Thyroid gland (tissue), 4 donors: ENCODE measurements around the gene PELI1. TPM values are rescaled to one million over a fixed set of nuclear protein-coding genes. Genes with fewer than 3 reads are reported as not detected.

Experiments
- DNase-seq, 2 donors: peaks; one replicate each; pipeline ENCODE4 v3.0.0-alpha.2; 2019
- H3K27ac ChIP-seq, 3 donors: fragments of 200-600 bp; sonication (generic); 1 replicate in 2 of 3; 2 replicates in 1 of 3; pipeline ENCODE4 v1.5.1; 2016 to 2019; ENCODE audit warnings: mild to moderate bottlenecking in 1 of 3, moderate library complexity in 1 of 3
- H3K27me3 ChIP-seq: fragments of 200-600 bp; sonication (generic); one replicate; pipeline ENCODE4 v1.5.1; 2019
- H3K36me3 ChIP-seq, 2 donors: fragments of 200-600 bp; sonication (generic); one replicate each; pipeline ENCODE4 v1.5.1; 2016 to 2019
- H3K4me1 ChIP-seq, 2 donors: fragments of 200-600 bp; sonication (generic); one replicate each; pipeline ENCODE4 v1.5.1; 2017 to 2019
- H3K4me3 ChIP-seq, 3 donors: fragments of 200-600 bp; sonication (generic); replicated peaks in 1 of 3; 1 replicate in 2 of 3; 2 replicates in 1 of 3; pipeline ENCODE4 v1.5.1; 2016; ENCODE audit warnings: mild to moderate bottlenecking in 1 of 3
- H3K9me3 ChIP-seq: fragments of 200-600 bp; sonication (generic); one replicate; pipeline ENCODE4 v1.5.1; 2017
- POLR2A ChIP-seq, 2 donors: fragments of 450-650 bp; IDR thresholded peaks; one replicate each; pipeline ENCODE4 v1.6.1; 2017; ENCODE audit warnings: antibody characterized with exemption in 2 of 2, mild to moderate bottlenecking in 2 of 2, moderate library complexity in 1 of 2
- WGBS, 2 donors: methylation state at CpG; one replicate each; pipeline ENCODE4 v1.1.5; 2017; 5-methylcytosine and 5-hydroxymethylcytosine counted together
- intact Hi-C: fragments of 100-400 bp; cut with DNase I; formaldehyde crosslinking; loops from one replicate; pipeline ENCODE4 v1.15.1; 2023
- total RNA-seq, 4 donors: library from RNA; depleted of rRNA; stranded (reverse); fragments of >200 nt; gene quantifications; one replicate each; pipeline ENCODE4 v1.2.3, GENCODE V29; 2016
- TF ChIP-seq, protein P1 (sequence below), 6 experiments: fragments of 200-600 bp in 3 of 6; fragments of 450-650 bp in 3 of 6; sonication (generic) in 3 of 6; IDR thresholded peaks; one replicate each; pipeline ENCODE4 v1.5.1; 2016 to 2019; ENCODE audit warnings: antibody characterized with exemption in 6 of 6, mild to moderate bottlenecking in 2 of 6, inconsistent platforms in 1 of 6, moderate library complexity in 1 of 6

Gene PELI1
- total RNA-seq, 4 donors from 2014 or later = 5.2 to 17.1 (median 11.4) TPM

DNA sequence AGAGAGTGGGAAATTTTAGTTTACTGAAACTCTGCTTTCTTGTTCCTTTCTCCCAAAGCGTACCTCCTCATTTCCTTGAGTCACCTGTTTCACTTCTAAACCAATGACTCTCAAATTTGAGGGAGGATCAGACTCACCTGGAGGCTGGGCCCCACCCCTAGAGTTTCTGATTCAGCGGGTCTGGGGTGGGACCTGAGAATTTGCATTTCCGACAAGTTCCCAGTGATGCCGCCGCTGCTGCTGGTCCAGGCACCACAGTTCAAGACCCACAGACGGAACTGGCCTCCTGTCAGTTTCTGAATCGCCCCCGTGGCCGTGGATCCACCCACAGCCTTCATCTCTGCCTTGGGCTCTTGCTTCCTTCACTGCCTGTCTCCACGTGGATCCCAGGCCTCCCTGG is 44.9 kb upstream of the PELI1 start:
- no peaks in the 10 kb centered on the region for H3K9me3 ChIP-seq
- whole genome bisulfite sequencing, 2 donors = 83 to 92% methylated on average over 10 of the region's 10 CpGs
- intact Hi-C loops = no loop called here

DNA sequence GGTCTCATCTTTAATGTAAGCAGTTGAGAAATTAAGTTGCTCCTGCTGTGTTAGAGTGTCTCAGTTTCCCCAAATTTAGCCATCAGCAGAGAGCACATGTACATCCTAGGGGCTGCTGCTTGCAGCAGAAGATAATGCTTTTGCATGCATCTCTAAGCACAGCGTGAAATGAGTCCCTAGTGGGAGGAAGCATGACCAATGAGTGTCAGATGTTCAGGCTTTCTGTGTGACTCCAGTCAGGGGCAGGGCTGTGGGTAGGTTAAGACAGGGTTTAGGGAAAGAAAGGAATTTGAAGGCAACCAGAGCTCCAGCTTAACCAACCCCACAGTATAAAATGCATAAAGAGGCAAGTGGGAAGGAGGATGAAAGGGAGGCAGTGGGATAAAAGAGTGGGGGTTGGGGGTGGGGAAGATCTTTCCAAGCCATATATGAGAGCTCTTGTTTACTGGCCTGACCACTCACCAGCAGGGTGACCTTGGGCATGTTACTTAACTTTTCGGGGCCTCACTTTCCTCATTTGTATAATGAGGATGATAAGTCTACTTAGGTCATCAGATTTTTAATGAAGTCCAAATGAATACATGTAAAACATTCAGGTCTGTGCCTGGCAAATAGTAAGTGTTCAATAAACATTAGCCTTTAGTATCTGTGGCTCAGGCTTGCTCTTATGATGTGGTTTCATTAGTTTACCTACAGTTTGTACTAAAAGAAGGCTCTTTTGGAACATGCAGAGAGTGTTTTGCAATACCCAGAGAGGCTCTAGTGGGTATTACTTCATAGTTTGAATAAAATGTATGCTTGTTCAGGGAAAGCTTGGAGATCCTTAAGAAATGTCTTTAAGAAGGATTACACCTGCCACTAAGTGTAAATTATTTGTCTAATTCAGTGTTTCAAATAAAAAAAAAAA is 42.7 kb upstream of the PELI1 start:
- intact Hi-C loops = no loop called here
- no peak for DNase-seq
- WGBS, 2 donors = 72 to 82% methylated on average over 2 of the region's 2 CpGs

More for the DNA sequence above, 44.9 kb upstream of the PELI1 start:
- no peak for DNase-seq
- TF ChIP-seq POLR2A (IDR thresholded peaks at IDR 0.05) = no peak
- TF ChIP-seq, protein P1, sequence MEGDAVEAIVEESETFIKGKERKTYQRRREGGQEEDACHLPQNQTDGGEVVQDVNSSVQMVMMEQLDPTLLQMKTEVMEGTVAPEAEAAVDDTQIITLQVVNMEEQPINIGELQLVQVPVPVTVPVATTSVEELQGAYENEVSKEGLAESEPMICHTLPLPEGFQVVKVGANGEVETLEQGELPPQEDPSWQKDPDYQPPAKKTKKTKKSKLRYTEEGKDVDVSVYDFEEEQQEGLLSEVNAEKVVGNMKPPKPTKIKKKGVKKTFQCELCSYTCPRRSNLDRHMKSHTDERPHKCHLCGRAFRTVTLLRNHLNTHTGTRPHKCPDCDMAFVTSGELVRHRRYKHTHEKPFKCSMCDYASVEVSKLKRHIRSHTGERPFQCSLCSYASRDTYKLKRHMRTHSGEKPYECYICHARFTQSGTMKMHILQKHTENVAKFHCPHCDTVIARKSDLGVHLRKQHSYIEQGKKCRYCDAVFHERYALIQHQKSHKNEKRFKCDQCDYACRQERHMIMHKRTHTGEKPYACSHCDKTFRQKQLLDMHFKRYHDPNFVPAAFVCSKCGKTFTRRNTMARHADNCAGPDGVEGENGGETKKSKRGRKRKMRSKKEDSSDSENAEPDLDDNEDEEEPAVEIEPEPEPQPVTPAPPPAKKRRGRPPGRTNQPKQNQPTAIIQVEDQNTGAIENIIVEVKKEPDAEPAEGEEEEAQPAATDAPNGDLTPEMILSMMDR (IDR thresholded peaks at IDR 0.05) = no peak
- no peaks in the 10 kb centered on the region for H3K36me3 ChIP-seq
- H3K27ac ChIP-seq = no peak overlapping the region
- no peaks in the 10 kb centered on the region for H3K27me3 ChIP-seq
- no peaks in the 10 kb centered on the region for H3K4me1 ChIP-seq
- no peak overlapping the region for H3K4me3 ChIP-seq

DNA sequence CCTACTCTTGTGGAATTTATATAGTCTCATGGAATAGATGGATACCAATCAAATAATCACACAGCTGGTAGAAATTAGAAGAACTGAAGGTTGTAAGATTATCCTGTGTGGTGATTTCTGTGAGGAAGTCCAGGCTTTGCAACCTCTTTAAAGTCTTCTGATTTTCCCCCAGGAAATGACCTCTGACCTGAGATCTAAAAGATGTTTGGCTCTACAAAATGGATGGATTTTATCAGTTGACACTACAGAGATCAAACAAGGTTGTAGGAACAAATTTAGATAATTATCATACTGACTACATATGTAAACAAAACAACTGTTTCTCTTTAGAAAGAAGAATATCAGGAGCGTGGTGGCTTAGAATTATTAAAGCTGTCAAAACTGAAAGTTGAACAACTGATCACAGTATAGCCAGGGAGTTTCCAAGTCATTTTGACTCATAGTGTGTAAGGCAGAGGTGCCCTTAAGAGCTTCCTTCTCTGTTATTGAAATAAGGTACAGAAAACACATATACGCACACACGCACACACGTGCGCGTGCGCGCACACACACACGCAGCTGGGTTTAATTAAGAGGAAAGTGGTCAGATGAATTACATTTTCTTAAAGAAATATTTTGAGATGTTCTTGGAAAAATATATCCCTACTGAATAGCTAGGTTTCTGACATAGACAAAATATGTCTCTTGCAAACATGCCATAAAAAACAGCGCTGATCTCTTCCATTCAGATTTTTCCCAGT is 35.5 kb upstream of the PELI1 start:
- 78 to 91% methylated on average over 10 of the region's 10 CpGs for WGBS, 2 donors
- H3K27me3 ChIP-seq = no peaks in the 10 kb centered on the region
- DNase-seq = no peak
- H3K4me3 ChIP-seq = no peak overlapping the region
- no peaks in the 10 kb centered on the region for H3K9me3 ChIP-seq
- no peaks in the 10 kb centered on the region for H3K36me3 ChIP-seq
- TF ChIP-seq, protein P1 (IDR thresholded peaks at IDR 0.05) = no peak
- TF ChIP-seq POLR2A (IDR thresholded peaks at IDR 0.05) = no peak
- H3K4me1 ChIP-seq = no peaks in the 10 kb centered on the region
- intact Hi-C loops = no loop called here
- no peak overlapping the region for H3K27ac ChIP-seq

More for the DNA sequence above, 42.7 kb upstream of the PELI1 start:
- Histone ChIP-seq H3K27ac (no peak overlapping the region), H3K36me3 (no peaks in the 10 kb centered on the region), H3K4me3 (no peak overlapping the region), H3K27me3 (no peaks in the 10 kb centered on the region), H3K4me1 (no peaks in the 10 kb centered on the region), H3K9me3 (no peaks in the 10 kb centered on the region)
- no peak for TF ChIP-seq POLR2A (IDR thresholded peaks at IDR 0.05)
- TF ChIP-seq, protein P1 (IDR thresholded peaks at IDR 0.05) = no peak

DNA sequence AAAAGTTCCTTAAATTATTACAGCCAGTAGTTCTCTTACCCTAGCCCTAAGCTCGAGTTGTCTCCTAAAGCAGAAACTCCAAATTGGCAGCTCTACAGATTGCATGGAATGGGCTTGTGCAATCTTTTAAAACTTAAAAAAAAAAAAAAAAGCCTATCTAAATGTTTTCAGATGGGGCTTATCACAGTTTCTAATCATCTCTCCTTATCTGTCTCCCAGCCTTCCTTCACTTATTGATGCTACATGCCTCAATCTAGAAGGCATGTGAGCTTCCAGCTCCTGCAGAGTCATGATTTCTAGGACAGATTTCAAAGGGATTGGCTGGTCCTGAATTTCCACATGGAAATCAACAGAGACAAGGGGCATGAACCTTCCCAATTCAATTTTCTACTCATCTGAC is 33.1 kb upstream of the PELI1 start:
- no peaks in the 10 kb centered on the region for H3K36me3 ChIP-seq
- no peak overlapping the region for H3K27ac ChIP-seq
- H3K27me3 ChIP-seq = no peaks in the 10 kb centered on the region
- 39 to 52% methylated on average over 1 of the region's 1 CpG for WGBS, 2 donors
- DNase-seq = no peak
- no peak overlapping the region for H3K4me3 ChIP-seq
- intact Hi-C loops = no loop called here
- H3K4me1 ChIP-seq = no peaks in the 10 kb centered on the region
- H3K9me3 ChIP-seq = no peaks in the 10 kb centered on the region
- TF ChIP-seq, protein P1 (IDR thresholded peaks at IDR 0.05) = no peak
- TF ChIP-seq POLR2A (IDR thresholded peaks at IDR 0.05) = no peak
